ENCODE data around the gene PSMA5. TPM values are rescaled to one million over a fixed set of nuclear protein-coding genes. Genes with fewer than 3 reads are reported as not detected.

PSMA5 gene
- total and polyA plus RNA-seq, 10 donors = 29.9 to 87.0 (median 61.7) TPM

- Histone ChIP-seq H3K36me3 (no peaks in the 10 kb centered on the region), H3K27me3 (replicated peaks in 1 of 7) (peaks cover 0 to 69% (median 3%) of the 10 kb centered on the region in 7 donors), H3K4me3 (peak overlapping the region in 3 of 8 donors; percentile 0 to 42 (median 1)), H3K27ac (peak overlapping the region in 7 of 8 donors; percentile 10 to 86 (median 81)), H3K9me3 (no peaks in the 10 kb centered on the region), H3K4me1 (peaks cover 14 to 81% (median 50%) of the 10 kb centered on the region in 6 donors)
- no peak for DNase-seq
- intact Hi-C loops (cut with DNase I; ENCODE audit: low total_unique reads) = no loop called here
- no peak for TF ChIP-seq POLR2AphosphoS5 (IDR thresholded peaks at IDR 0.05)
- no peak for TF ChIP-seq CTCF (IDR thresholded peaks at IDR 0.05 in 8 of 11, conservative IDR thresholded peaks at IDR 0.05 in 3 of 11)
- TF ChIP-seq POLR2A (IDR thresholded peaks at IDR 0.05) = no peak
Observed at GRCh38 chr1:109391626-109392025, 34.6 kb downstream of the PSMA5 start.

- H3K36me3 ChIP-seq = no peaks in the 10 kb centered on the region
- H3K27me3 ChIP-seq (replicated peaks in 1 of 7) = peaks cover 0 to 64% (median 0%) of the 10 kb centered on the region in 7 donors
- 17 to 31% (median 26%) methylated on average over 3 of the region's 3 CpGs for WGBS, 5 donors
- peak overlapping the region in 3 of 8 donors; percentile 0 to 42 (median 1) for H3K4me3 ChIP-seq
- H3K9me3 ChIP-seq = no peaks in the 10 kb centered on the region
- peak overlapping the region in 7 of 8 donors; percentile 10 to 86 (median 81) for H3K27ac ChIP-seq
- DNase-seq = no peak
- TF ChIP-seq CTCF (IDR thresholded peaks at IDR 0.05 in 8 of 11, conservative IDR thresholded peaks at IDR 0.05 in 3 of 11) (no peak), POLR2AphosphoS5 (IDR thresholded peaks at IDR 0.05) (no peak), POLR2A (IDR thresholded peaks at IDR 0.05) (no peak)
- H3K4me1 ChIP-seq = peaks cover 9 to 76% (median 46%) of the 10 kb centered on the region in 6 donors
- intact Hi-C loops (cut with DNase I; ENCODE audit: low total_unique reads) = no loop called here
Observed at GRCh38 chr1:109391157-109391556, 35.1 kb downstream of the PSMA5 start.

GRCh38 chr1:109389638-109390341 is 36.5 kb downstream of the PSMA5 start:
- no peak for DNase-seq

More at GRCh38 chr1:109389638-109390341, 36.5 kb downstream of the PSMA5 start:
- H3K4me1 ChIP-seq = peaks cover 9 to 75% (median 39%) of the 10 kb centered on the region in 6 donors
- H3K9me3 ChIP-seq = no peaks in the 10 kb centered on the region
- H3K27me3 ChIP-seq (replicated peaks in 1 of 7) = peaks cover 0 to 51% (median 0%) of the 10 kb centered on the region in 7 donors
- intact Hi-C loops (cut with DNase I; ENCODE audit: low total_unique reads) = no loop called here
- H3K36me3 ChIP-seq = no peaks in the 10 kb centered on the region
- 51 to 68% (median 53%) methylated on average over 5 of the region's 5 CpGs for WGBS, 5 donors
- H3K4me3 ChIP-seq = no peak overlapping the region
- peak overlapping the region in 6 of 8 donors; percentile 6 to 86 (median 58) for H3K27ac ChIP-seq
- no peak for TF ChIP-seq CTCF (IDR thresholded peaks at IDR 0.05 in 8 of 11, conservative IDR thresholded peaks at IDR 0.05 in 3 of 11)
- TF ChIP-seq POLR2A (IDR thresholded peaks at IDR 0.05) = no peak
- TF ChIP-seq POLR2AphosphoS5 (IDR thresholded peaks at IDR 0.05) = no peak
